Measurements from ENCODE around the gene GINS2.

The GINS2 gene

DNA sequence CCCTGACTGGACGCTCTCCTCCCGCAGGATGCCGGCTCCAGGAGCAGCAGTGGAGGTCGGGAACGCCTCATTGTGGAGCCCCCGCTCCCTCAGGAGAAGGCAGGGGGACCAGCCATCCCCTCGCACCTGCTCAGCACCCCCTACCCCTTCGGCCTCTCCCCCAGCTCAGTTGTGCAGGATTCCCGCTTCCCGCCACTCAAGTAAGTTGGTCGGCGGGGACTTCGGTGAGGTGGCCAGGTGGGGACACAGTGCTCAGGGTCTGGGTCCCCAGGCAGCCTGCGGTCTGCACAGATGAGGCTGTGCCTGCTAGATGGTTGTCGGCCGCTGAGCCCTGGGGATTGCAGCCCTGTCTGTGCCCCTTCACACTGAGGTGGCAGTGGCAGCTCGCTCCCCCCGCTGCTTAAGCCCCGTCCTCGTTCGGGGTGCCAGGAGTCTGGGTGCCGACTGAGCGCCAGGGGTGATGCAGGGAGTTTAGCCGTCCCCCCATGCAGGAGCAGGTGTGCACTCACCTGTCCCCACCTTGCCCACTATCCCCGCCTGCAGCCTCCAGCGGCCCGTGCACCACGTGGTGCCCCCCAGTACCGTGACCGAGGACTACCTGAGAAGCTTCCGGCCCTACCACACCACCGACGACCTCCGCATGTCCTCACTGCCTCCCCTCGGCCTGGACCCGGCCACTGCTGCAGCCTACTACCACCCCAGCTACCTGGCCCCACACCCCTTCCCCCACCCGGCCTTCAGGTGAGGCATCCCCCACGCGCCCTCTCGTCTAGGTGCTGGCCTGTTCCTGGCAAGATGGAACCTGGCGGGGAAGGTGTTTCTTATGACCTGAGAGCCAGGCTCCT is 34.3 kb downstream of the GINS2 start:
- DNase-seq (ENCODE audit: low read depth in 2 of 2): no peak

DNA sequence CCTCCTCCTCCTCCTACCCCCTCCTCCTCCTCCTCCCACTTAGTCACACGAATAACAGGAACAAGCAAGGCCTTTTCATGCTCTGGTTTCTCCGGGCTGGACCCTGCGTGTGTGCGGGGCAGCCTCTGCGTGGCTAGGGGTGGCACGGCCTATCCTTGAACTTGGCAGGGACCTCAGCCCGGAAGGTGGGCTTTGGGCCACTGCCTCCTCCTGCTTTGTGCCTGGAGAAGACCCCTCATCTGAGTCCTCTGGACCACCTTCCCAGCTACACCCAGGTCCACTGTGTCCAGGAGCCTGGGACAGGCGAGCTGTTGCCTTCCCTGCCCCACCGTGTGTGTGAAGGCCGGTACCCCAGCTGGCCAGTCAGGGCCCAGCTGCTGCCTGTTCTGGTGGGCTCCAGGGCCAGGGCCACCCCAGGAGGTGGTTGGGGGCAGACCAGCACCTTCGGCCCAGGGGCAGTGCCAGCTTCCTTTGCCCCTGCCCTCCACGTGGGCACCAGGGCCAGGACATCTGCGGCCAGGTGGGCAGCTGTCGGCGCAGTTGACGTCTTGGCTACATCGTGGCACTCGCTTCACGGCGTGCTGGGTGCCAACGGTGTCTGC is 35.4 kb downstream of the GINS2 start:
- DNase-seq (ENCODE audit: low read depth in 2 of 2): no peak

DNA sequence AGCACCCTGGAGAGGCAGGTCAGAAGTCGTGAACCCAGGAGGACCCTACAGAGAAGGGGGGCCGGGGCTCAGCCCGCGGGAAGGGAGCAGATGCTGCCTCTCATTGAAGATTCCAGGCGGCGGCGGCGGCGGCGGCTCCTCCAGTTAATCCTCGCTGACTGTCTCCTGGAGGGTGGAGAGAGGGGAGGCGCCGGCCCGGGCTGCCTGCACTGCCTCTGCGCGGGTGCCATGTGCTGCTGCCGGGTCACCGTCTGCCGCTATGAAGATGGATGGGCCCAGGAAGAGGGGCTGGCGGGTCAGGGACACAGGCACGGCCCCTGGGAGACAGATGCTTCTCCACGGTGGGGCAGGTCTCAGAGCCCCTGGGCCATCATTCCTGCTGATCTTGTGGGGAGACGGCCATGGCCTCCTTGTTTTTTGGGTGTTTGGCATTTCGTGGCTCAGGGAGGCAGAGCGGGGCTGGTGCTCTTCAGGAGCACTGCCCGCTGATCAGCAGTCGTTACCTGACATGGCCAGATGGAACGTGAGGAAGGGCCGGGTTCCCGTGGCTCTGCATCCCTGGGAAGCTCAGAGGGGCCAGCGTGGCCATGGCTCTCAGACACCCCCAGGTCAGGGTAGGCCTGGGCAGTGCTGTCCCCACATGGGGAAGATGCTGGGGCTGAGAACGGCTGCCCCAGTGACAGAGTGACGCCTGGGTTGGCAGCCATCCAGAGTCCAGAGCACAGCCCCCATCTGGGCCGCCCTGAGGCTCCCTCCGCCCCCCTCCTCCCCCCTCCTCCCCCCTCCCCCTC is 36.1 kb downstream of the GINS2 start:
- no peak for DNase-seq (ENCODE audit: low read depth in 2 of 2)

DNA sequence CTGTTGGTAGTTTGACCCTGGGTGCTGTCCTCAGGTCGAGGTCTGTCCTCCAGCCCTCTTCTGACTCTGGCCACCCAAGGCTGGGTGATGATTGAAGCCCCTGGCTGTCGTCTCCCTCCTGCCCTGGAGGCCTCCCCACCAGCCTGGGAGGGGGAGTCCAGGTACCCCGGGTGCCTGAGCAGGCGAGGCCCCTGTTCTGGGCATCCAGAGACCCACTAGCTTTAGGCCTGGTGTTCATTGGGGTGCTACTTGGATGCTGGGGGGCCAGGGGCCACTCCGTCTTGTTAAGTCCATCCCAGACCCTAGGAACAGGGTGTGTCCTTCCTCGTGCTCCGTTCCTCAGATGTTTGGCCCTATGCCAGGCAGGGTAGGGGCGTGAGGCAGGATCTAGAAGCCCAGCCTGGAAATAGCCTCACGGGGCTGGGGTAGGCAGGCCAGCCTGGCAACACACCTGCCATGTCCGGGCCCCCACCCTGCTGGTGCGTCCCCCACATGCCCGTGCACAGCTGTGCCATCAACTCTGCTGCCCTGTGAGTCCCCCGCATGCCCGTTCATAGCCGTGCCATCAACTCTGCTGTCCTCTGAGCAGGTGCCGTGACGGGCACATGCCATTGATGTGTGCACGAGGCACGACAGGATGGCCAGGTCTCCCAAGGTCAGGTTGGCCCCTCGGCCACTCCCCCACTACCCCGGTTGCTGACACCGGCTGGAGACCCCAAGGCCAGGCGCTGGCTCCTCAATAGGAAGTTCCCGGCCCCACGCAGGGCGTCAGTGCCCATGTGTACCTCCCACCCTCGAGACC is 36.9 kb downstream of the GINS2 start:
- no peak for DNase-seq (ENCODE audit: low read depth in 2 of 2)

GRCh38 chr16:85650844-85651628 is 37.7 kb downstream of the GINS2 start:
- no peak for DNase-seq (ENCODE audit: low read depth in 2 of 2)

DNA sequence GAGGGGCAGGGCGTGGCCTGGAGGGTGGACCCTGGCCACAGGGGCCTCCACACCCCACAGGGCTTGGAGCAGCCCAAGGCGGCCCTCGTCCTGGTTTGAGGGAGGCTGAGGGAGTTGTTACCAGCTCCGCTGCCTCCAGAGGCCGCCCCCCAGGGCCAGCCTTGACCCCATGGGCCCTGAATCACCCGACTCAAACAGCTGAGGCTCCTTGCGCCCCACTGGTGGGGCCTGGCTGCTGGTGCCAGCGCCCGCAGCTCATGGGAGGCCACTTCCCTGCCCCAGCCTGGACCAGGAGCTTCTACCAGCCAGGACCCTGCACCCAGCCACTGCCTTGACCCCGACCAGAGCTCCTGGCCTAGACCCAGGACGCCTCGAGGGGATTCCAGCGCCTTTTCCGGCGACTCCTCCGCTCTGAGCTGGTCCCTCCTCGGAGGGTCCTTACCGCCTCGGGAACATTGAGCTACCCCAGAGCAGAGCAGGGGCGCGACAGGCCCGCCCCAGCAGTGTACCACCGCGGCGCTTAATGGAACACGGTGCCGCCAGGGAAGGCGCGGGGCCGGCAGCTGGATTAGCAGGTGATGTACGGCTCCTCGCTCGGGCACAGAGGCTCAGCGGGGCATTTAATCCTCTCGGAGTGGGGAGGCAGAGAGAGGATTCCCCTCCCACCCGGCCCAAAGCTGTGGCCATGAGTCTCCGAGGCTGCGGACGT is 38.5 kb downstream of the GINS2 start:
- no peak for DNase-seq (ENCODE audit: low read depth in 2 of 2)

GRCh38 chr16:85649411-85650134 is 39.2 kb downstream of the GINS2 start:
- no peak for DNase-seq (ENCODE audit: low read depth in 2 of 2)

DNA sequence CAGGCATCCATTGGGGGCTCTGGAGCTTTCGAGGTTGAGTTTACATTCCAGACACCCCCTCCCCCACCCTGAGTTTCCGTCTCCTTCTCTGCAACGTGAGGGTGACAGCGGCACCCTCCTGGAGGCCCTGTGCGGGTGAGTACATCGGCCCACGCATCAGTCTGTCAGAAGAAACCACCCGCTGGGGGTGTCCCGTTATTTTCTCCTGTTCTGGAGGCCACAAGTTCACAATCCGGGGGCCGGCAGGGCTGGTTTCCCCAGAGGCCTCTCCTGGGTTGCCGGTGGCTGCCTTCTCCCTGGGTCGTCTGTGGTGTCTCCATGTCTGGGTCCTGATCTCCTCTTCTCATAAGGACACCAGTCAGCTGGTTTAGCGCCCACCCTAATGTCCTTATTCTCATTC is 39.9 kb downstream of the GINS2 start:
- DNase-seq (ENCODE audit: low read depth in 2 of 2): no peak

DNA sequence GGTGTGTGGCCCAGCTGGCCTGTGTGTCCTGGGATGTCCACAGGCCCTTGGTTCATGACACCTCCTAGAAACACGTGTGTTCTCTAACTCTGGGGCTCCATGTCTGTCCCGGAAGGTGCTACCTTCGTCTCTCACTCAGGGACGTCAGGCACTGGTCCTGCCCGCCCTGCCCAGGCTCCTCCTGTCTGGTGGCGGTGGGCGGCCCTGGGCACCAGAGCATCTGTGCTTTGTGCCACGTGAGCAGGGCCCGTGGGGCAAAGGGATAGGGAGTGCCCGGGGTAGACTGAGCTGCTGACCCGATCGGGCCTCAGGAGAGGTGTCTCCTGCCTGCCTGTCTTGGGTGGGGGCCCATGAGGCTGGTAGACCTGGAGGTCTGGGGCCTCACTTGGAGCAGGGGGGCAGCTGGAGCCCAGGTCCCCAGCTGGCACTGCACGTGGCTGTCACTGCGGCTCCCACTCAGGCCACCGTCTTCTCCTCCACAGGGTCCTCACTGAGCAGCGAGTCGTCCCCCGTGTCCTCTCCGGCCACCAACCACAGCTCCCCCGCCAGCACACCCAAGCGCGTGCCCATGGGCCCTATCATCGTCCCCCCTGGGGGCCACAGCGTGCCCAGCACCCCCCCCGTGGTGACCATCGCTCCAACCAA is 40.6 kb downstream of the GINS2 start:
- no peak for DNase-seq (ENCODE audit: low read depth in 2 of 2)

- DNase-seq (ENCODE audit: low read depth in 2 of 2): no peak
These were observed 41.8 kb downstream of the GINS2 start for GRCh38 chr16:85646976-85647375.

DNA sequence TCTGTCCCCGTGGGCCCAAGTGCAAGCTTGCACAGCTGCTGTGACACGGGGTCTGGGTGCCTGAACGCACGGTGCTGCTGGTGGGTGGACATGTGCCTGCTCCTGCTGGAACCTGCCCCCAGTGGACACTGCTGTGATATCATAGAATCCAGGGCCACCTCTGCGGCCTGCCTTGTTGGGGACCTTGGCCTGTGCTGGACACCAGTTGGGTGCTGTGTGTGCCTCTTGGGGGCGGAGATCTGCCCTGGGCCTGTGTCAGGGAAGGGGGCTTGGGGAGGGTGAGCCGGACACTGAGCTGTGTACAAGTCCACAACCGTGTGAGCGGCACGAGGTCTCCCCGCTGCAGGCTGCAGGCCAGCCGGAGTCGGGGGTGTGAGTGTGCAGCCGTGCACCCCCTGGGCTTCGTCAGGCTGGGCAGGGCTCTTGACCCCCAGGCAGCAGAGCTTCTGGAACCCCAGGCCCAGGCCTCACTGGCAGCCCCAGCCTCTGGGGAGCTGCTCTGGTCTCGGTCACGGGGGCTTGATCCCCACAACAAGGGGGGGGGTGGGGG is 42.3 kb downstream of the GINS2 start:
- no peak for DNase-seq (ENCODE audit: low read depth in 2 of 2)

- DNase-seq (ENCODE audit: low read depth in 2 of 2): no peak
These were observed 43.6 kb downstream of the GINS2 start for GRCh38 chr16:85645021-85645589.

DNA sequence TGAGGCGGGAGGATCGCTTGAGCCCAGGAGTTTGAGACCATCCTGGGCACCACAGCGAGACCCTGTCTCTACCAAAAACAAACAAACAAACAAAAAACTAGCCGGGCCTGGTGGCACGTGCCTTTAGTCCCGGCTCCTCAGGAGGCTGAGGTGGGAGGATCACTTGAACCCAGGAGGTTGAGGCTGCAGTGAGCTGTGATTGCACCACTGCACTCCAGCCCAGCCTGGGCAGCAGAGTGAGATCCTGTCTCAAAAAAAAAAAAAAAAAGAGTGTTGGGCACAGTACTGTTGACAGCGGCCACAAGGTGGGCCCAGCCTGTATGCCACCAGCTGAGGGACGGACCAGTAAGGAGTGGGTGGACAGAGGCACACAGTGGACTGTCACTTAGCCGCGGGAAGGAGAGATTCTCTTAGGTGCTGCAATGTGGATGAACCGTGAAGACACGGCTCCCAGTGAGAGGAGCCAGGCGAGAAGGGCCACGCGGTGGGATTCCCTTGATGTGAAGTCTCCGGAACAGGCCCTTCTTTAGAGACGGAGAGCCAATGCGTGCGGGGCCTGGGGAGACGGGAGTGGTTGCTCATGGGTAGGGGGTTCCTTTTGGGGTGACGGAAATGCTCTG is 44.6 kb downstream of the GINS2 start:
- DNase-seq (ENCODE audit: low read depth in 2 of 2): no peak

- DNase-seq (ENCODE audit: low read depth in 2 of 2): no peak
These were observed 45.1 kb downstream of the GINS2 start for GRCh38 chr16:85643631-85644030.

GRCh38 chr16:85642762-85643358 is 45.9 kb downstream of the GINS2 start:
- DNase-seq (ENCODE audit: low read depth in 2 of 2): no peak

DNA sequence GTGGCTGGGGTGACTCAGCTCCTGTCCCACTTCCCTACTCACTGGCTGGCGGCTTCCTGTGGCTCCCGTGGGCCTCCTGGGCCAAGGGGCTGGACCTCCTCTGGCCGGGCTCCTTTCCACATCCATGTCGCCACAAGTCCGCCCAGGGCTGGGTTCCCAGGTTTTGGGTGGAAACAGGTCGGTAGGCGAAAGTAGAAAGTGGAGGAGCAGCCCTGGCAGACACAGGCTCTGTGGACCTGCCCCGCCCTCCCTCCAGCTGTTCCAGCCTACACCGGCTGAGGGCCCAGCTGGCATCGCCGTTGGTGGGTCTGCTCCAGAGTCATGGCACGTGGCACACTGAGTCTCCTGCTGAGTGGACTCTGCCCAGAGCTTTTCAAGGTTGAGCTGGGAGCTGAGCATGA is 47.0 kb downstream of the GINS2 start:
- no peak for DNase-seq (ENCODE audit: low read depth in 2 of 2)

DNA sequence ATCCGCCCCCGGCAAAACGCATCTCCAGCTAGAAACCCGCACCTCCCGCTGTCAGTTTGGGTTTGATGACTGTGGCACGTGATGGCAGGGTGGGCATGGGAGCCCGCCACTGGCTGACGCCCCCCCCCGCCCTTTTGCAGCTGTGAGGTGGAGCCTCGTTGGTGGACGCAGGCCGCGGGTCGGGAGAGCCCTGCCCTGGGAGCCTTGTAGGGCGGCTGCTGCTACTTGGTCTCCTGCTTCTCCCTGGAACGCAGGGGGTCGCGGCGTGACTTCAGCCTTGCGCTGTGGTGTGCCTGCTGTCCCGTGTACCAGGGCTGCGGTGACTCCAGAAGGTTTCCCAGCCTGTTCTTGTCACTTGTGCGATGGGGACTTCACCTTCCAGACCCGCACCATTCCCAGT is 47.4 kb downstream of the GINS2 start:
- no peak for DNase-seq (ENCODE audit: low read depth in 2 of 2)

- DNase-seq (ENCODE audit: low read depth in 2 of 2): no peak
These were observed 48.2 kb downstream of the GINS2 start for GRCh38 chr16:85640585-85640984.
